BJ (cell line): ENCODE results near the gene SMG6. TPM values are rescaled to one million over a fixed set of nuclear protein-coding genes. Genes with fewer than 3 reads are reported as not detected.
A peak's percentile ranks its signal among the peaks of the same experiment; 100 is the strongest.

Experiments
- CTCF ChIA-PET: fragments of 350-600 bp; formaldehyde crosslinking; extraction: SDS; loops from one replicate; lab custom pipeline; 2021; ENCODE audit warnings: antibody characterized with exemption, inconsistent platforms; lab: Yijun Ruan, JAX
- POLR2A ChIA-PET: fragments of 300-600 bp; sonication (Branson Sonifier 250); formaldehyde crosslinking; extraction: SDS; loops from one replicate; lab custom pipeline; 2021; ENCODE audit warnings: antibody characterized with exemption; lab: Charles Lee
- DNase-seq: peaks from one replicate; pipeline ENCODE4 v3.0.0-alpha.2; 2011; ENCODE audit warnings: low read depth
- H3K27me3 ChIP-seq: 2 replicates; pipeline ENCODE4 v1.6.0; 2011; ENCODE audit warnings: low read length; ENCODE audit not compliant: control insufficient read depth, insufficient read depth
- H3K36me3 ChIP-seq: 2 replicates; pipeline ENCODE4 v1.5.1; 2011; ENCODE audit warnings: low read length; ENCODE audit not compliant: control insufficient read depth, insufficient read depth
- H3K4me3 ChIP-seq: 2 replicates; pipeline ENCODE4 v1.5.1; 2011; ENCODE audit warnings: low read depth, mild to moderate bottlenecking, control low read depth, low read length
- CTCF ChIP-seq: IDR thresholded peaks from 2 replicates; pipeline ENCODE4 v1.5.1; 2011; ENCODE audit warnings: low read depth, mild to moderate bottlenecking, control low read depth, inconsistent platforms, low read length, moderate library complexity; ENCODE audit not compliant: insufficient read depth
- polyA plus RNA-seq: library from polyadenylated mRNA; depleted of rRNA; stranded (reverse); fragments of >200 nt; gene quantifications from 2 replicates; pipeline ENCODE4 v1.2.3, GENCODE V29; 2011

Gene SMG6
- polyA plus RNA-seq, 1 experiment = 29.7 TPM

- no peak for DNase-seq
- Histone ChIP-seq H3K36me3 (peaks cover 4% of the 10 kb centered on the region; the same call in 1 of the 2 replicates), H3K27me3 (no peaks in the 10 kb centered on the region), H3K4me3 (no peak overlapping the region)
- TF ChIP-seq CTCF = no peak
- ChIA-PET POLR2A (no interaction called here), CTCF (interaction anchor here (1.0 to 3.8 kb wide), 5 partner anchors 16 to 157 kb away, joined by 3 to 40 read pairs (median 6); partner anchors contain the start of gene HIC1)
Measured at GRCh38 chr17:2087597-2088211, 215.9 kb downstream of the SMG6 start.

GRCh38 chr17:2086306-2086705 lies 217.3 kb downstream of the SMG6 start:
- DNase-seq = no peak
- ChIA-PET POLR2A (no interaction called here), CTCF (interaction anchor here (0.8 to 6.9 kb wide), 8 partner anchors 12 to 158 kb away, joined by 3 to 41 read pairs (median 5); partner anchors contain the start of gene HIC1)
- no peaks in the 10 kb centered on the region for H3K27me3 ChIP-seq
- H3K4me3 ChIP-seq = no peak overlapping the region
- no peak for TF ChIP-seq CTCF
- peaks cover 4% of the 10 kb centered on the region for H3K36me3 ChIP-seq

GRCh38 chr17:2085648-2085949 lies 218.0 kb downstream of the SMG6 start:
- DNase-seq = no peak
- peaks cover 8% of the 10 kb centered on the region for H3K36me3 ChIP-seq
- ChIA-PET POLR2A (no interaction called here), CTCF (interaction anchor here (0.9 to 6.9 kb wide), 8 partner anchors 10 to 146 kb away, joined by 3 to 41 read pairs (median 4); partner anchors contain the start of gene HIC1)
- H3K4me3 ChIP-seq = no peak overlapping the region
- no peak for TF ChIP-seq CTCF
- no peaks in the 10 kb centered on the region for H3K27me3 ChIP-seq

- no peaks in the 10 kb centered on the region for H3K27me3 ChIP-seq
- POLR2A ChIA-PET = interaction anchor here (0.6 kb wide), 2 partner anchors 156 to 308 kb away, joined by 3 to 4 read pairs; no protein-coding TSS in a partner anchor
- no peak overlapping the region for H3K4me3 ChIP-seq
- peak; percentile 86 for DNase-seq
- H3K36me3 ChIP-seq = peaks cover 8% of the 10 kb centered on the region
- CTCF ChIA-PET = interaction anchor here (0.7 to 6.9 kb wide), 8 partner anchors 9 to 160 kb away, joined by 3 to 41 read pairs (median 4); partner anchors contain the start of gene HIC1
- TF ChIP-seq CTCF = no peak
Measured at GRCh38 chr17:2084766-2085647, 218.6 kb downstream of the SMG6 start.
